GM19043 (cell line): ENCODE results near the gene PLA1A.
A peak's percentile ranks its signal among the peaks of the same experiment; 100 is the strongest.
"Not testable (repeated sequence)": the region's sequence is repeated elsewhere in the genome, so short reads cannot be mapped to it uniquely, and the experiment has no call there.

Source experiments
- ATAC-seq: cut with Tn5 transposase; IDR thresholded peaks from one replicate; pipeline ENCODE4 v1.9.1; 2021; ENCODE audit warnings: low read depth; ENCODE audit not compliant: unreplicated experiment

The PLA1A gene

GRCh38 chr3:119597548-119598288, at the start of gene PLA1A:
PLA1A (plus strand) TSS chr3:119597885; CDS start chr3:119597914, 29 bp downstream.
- no peak for ATAC-seq

GRCh38 chr3:119548341-119548740, 49.3 kb upstream of the PLA1A start:
- ATAC-seq, result no peak

GRCh38 chr3:119550192-119550910, 47.3 kb upstream of the PLA1A start:
- peak; percentile 42 for ATAC-seq

GRCh38 chr3:119551598-119551997, 46.1 kb upstream of the PLA1A start:
- ATAC-seq, result no peak

- not testable (repeated sequence) for ATAC-seq
Measured at GRCh38 chr3:119552928-119553327, 44.8 kb upstream of the PLA1A start.

GRCh38 chr3:119553823-119554415, 43.8 kb upstream of the PLA1A start:
- no peak for ATAC-seq

GRCh38 chr3:119555309-119555735, 42.4 kb upstream of the PLA1A start:
- ATAC-seq, result no peak

- ATAC-seq, result no peak
Measured at GRCh38 chr3:119555929-119556328, 41.8 kb upstream of the PLA1A start.

GRCh38 chr3:119557192-119557876, 40.4 kb upstream of the PLA1A start:
- ATAC-seq, result no peak

- ATAC-seq, result no peak
Measured at GRCh38 chr3:119557877-119558269, 39.8 kb upstream of the PLA1A start.

GRCh38 chr3:119558626-119559317, 38.9 kb upstream of the PLA1A start:
- no peak for ATAC-seq

- ATAC-seq, result peak; percentile 50
Measured at GRCh38 chr3:119559441-119559963, 38.2 kb upstream of the PLA1A start, which contains the start of gene CD80. CD80 (minus strand) TSS chr3:119559614; CDS start chr3:119557728, 1,886 bp downstream.

GRCh38 chr3:119560160-119560559, 37.5 kb upstream of the PLA1A start:
- no peak for ATAC-seq

GRCh38 chr3:119562307-119562961, 35.3 kb upstream of the PLA1A start:
- ATAC-seq, result peak; percentile 69

- ATAC-seq, result not testable (repeated sequence)
Measured at GRCh38 chr3:119563334-119563733, 34.4 kb upstream of the PLA1A start.

- no peak for ATAC-seq
Measured at GRCh38 chr3:119569156-119569555, 28.5 kb upstream of the PLA1A start.

GRCh38 chr3:119570229-119570628, 27.5 kb upstream of the PLA1A start:
- peak; percentile 66 for ATAC-seq

GRCh38 chr3:119571230-119571629, 26.5 kb upstream of the PLA1A start:
- ATAC-seq, result no peak

GRCh38 chr3:119571688-119572087, 26.0 kb upstream of the PLA1A start:
- no peak for ATAC-seq
